Keratinocyte (primary cell): ENCODE measurements around the gene CHAC1. TPM values are rescaled to one million over a fixed set of nuclear protein-coding genes. Genes with fewer than 3 reads are reported as not detected.

Experiments used
- DNase-seq: peaks from one replicate; pipeline ENCODE4 v3.0.0-alpha.2; 2011; ENCODE audit warnings: low read depth, missing footprints, low spot score
- FAIRE-seq: peaks from 2 replicates; lab custom pipeline; 2011; peaks lifted over from hg19 to GRCh38; lab: Jason Lieb, UNC
- H2AFZ ChIP-seq: 2 replicates; pipeline ENCODE4 v1.6.0; 2012; ENCODE audit warnings: low read length, control low read depth, inconsistent platforms; ENCODE audit not compliant: control insufficient read depth
- H3K27ac ChIP-seq: 2 replicates; pipeline ENCODE4 v1.5.1; 2011; ENCODE audit warnings: low read length; ENCODE audit not compliant: control insufficient read depth, insufficient read depth
- H3K27me3 ChIP-seq: 3 replicates; pipeline ENCODE4 v1.6.0; 2011; ENCODE audit warnings: low read length; ENCODE audit not compliant: control insufficient read depth, insufficient read depth; ENCODE audit errors: extremely low read depth
- H3K36me3 ChIP-seq, 2 experiments: 2 replicates in 1 of 2; 3 replicates in 1 of 2; pipeline ENCODE4 v1.5.1; 2011; ENCODE audit warnings: low read length in 2 of 2, mild to moderate bottlenecking in 1 of 2; ENCODE audit not compliant: control insufficient read depth in 2 of 2, insufficient read depth in 2 of 2; ENCODE audit errors: extremely low read depth in 1 of 2
- H3K4me1 ChIP-seq: 3 replicates; pipeline ENCODE4 v1.5.1; 2011; ENCODE audit warnings: low read length; ENCODE audit not compliant: control insufficient read depth, insufficient read depth; ENCODE audit errors: extremely low read depth
- H3K4me2 ChIP-seq: 3 replicates; pipeline ENCODE4 v1.6.0; 2011; ENCODE audit warnings: low read depth, low read length; ENCODE audit not compliant: control insufficient read depth, insufficient read depth; ENCODE audit errors: extremely low read depth
- H3K4me3 ChIP-seq, 3 experiments: fragments of 200-600 bp in 1 of 3; sonication (generic) in 1 of 3; 2 replicates in 2 of 3; 3 replicates in 1 of 3; pipeline ENCODE4 v1.5.1; 2011 to 2016; ENCODE audit warnings: low read length in 3 of 3, mild to moderate bottlenecking in 3 of 3, control low read depth in 2 of 3, inconsistent platforms in 1 of 3, low read depth in 1 of 3, mixed read lengths in 1 of 3, mixed run types in 1 of 3, moderate library complexity in 1 of 3; ENCODE audit not compliant: control insufficient read depth in 2 of 3, insufficient read depth in 2 of 3; ENCODE audit errors: extremely low read depth in 1 of 3
- H3K79me2 ChIP-seq: 2 replicates; pipeline ENCODE4 v1.6.0; 2012; ENCODE audit warnings: low read length; ENCODE audit not compliant: control insufficient read depth, insufficient read depth
- H3K9ac ChIP-seq: 3 replicates; pipeline ENCODE4 v1.6.0; 2011; ENCODE audit warnings: low read length; ENCODE audit not compliant: control insufficient read depth, insufficient read depth; ENCODE audit errors: extremely low read depth
- H3K9me1 ChIP-seq: 3 replicates; pipeline ENCODE4 v1.6.0; 2011; ENCODE audit warnings: low read length; ENCODE audit not compliant: control insufficient read depth, insufficient read depth; ENCODE audit errors: extremely low read depth
- H3K9me3 ChIP-seq: 2 replicates; pipeline ENCODE4 v1.5.1; 2012; ENCODE audit warnings: low read depth, low read length; ENCODE audit not compliant: control insufficient read depth
- H4K20me1 ChIP-seq: 3 replicates; pipeline ENCODE4 v1.6.0; 2011; ENCODE audit warnings: low read length; ENCODE audit not compliant: control insufficient read depth, insufficient read depth; ENCODE audit errors: extremely low read depth
- EZH2 ChIP-seq: IDR thresholded peaks from one replicate; pipeline ENCODE4 v1.6.1; 2012; ENCODE audit warnings: inconsistent platforms, mild to moderate bottlenecking, low read length, moderate library complexity
- dilution Hi-C: fragments of 300-500 bp; cut with MboI; formaldehyde crosslinking; loops from one replicate; pipeline ENCODE4 v1.7.0; 2020; ENCODE audit warnings: low sequenced_read_pairs; ENCODE audit not compliant: extremely low pct_ligation_motif_present
- polyA plus RNA-seq, 5 experiments: library from polyadenylated mRNA; depleted of rRNA in 3 of 5; stranded (reverse) in 3 of 5; stranded (forward) in 1 of 5; unstranded in 1 of 5; fragments of >200 nt; gene quantifications; 1 replicate in 1 of 5; 2 replicates in 3 of 5; 3 replicates in 1 of 5; pipeline versions ENCODE4 v1.2.1 to v1.2.3, GENCODE V29; 2011 to 2012; ENCODE audit warnings: missing spikeins in 2 of 5, low read depth in 1 of 5, low replicate concordance in 1 of 5
- TF ChIP-seq, protein P1 (sequence below), 3 experiments: IDR thresholded peaks in 1 of 3; conservative IDR thresholded peaks in 1 of 3; optimal IDR thresholded peaks in 1 of 3; 2 replicates in 2 of 3; 3 replicates in 1 of 3; pipeline versions ENCODE3 to v1.5.1; 2011; ENCODE audit warnings: low read length in 3 of 3, mild to moderate bottlenecking in 3 of 3, moderate library complexity in 2 of 3, control low read depth in 1 of 3, inconsistent platforms in 1 of 3; ENCODE audit not compliant: insufficient read depth in 2 of 3; ENCODE audit errors: extremely low read depth in 1 of 3

The CHAC1 gene
- polyA plus RNA-seq, 1 donor (not counting 4 experiments of a cell fraction or from before 2014, with no cell fraction given) = 6.4 TPM

DNA sequence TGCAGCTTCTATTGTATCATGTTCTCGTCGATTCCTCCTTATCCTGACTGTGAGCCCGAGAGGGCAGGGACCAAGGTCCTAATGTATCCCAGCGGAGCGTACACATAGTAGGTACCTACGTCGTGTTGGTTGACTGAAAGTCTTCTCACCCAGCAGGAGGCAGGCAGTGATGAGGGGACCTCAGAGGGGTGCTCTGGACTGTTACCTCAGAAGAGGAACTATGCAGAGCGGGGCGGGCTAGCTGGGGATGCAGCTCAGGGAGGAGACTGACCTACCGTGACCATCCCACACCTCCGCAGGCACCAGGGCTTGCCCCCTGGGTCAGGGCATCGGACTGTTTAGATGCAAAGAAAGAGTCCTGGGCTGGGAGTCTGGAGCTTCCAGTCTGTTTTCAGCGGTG, 11.4 kb downstream of the CHAC1 start:
- Histone ChIP-seq H3K9me3 (no peaks in the 10 kb centered on the region), H3K36me3 (no peaks in the 10 kb centered on the region), H3K4me3 (no peak overlapping the region), H4K20me1 (no peaks in the 10 kb centered on the region), H2AFZ (no peak overlapping the region), H3K9ac (no peak overlapping the region), H3K27me3 (no peaks in the 10 kb centered on the region), H3K4me2 (no peak overlapping the region), H3K9me1 (no peaks in the 10 kb centered on the region), H3K4me1 (no peaks in the 10 kb centered on the region), H3K27ac (no peak overlapping the region), H3K79me2 (no peaks in the 10 kb centered on the region)
- dilution Hi-C loops = no loop called here
- no peak for FAIRE-seq
- DNase-seq = no peak
- TF ChIP-seq, protein P1, sequence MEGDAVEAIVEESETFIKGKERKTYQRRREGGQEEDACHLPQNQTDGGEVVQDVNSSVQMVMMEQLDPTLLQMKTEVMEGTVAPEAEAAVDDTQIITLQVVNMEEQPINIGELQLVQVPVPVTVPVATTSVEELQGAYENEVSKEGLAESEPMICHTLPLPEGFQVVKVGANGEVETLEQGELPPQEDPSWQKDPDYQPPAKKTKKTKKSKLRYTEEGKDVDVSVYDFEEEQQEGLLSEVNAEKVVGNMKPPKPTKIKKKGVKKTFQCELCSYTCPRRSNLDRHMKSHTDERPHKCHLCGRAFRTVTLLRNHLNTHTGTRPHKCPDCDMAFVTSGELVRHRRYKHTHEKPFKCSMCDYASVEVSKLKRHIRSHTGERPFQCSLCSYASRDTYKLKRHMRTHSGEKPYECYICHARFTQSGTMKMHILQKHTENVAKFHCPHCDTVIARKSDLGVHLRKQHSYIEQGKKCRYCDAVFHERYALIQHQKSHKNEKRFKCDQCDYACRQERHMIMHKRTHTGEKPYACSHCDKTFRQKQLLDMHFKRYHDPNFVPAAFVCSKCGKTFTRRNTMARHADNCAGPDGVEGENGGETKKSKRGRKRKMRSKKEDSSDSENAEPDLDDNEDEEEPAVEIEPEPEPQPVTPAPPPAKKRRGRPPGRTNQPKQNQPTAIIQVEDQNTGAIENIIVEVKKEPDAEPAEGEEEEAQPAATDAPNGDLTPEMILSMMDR (optimal IDR thresholded peaks at IDR 0.05 in 1 of 3, IDR thresholded peaks at IDR 0.05 in 1 of 3, conservative IDR thresholded peaks at IDR 0.05 in 1 of 3; ENCODE audit: extremely low read depth in 1 of 3, insufficient read depth in 2 of 3, low read length in 3 of 3) = no peak
- no peak for TF ChIP-seq EZH2

DNA sequence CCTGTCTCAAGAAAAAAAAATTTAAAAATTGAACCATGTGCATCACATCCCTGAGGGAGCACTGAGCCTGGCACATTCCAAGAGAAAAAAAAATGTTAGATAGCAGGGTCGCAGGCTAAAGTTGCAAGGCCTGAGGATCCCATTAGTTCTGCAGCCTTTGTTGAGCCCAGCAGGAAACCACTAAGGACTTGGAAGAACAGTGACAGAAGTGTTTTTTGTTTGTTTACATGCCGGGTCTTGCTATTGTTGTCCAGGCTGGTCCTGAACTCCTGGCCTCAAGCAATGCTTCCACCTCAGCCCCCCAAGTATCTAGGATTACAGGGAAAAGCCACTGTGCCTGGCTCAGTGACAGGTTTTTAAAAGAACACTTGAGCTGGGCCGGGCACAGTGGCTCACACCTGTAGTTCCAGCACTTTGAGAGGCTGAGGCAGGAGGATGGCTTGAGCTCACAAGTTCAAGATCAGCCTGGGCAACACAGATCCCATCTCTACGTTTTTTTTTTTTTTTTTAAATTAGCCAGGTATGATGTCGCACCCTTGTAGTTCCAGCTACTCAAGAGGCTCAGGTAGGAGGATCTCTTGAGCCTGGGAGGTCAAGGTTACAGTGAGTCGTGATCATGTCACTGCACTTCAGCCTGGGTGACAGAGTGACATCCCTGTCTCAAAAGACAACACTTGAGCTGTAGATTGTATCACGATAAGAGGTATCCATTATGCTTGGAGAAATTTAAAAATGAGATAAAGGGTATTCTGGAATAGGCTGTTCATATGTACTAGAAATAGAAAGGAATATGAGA, 15.2 kb downstream of the CHAC1 start:
- Histone ChIP-seq H3K9me1 (no peaks in the 10 kb centered on the region), H3K4me1 (peaks cover 5% of the 10 kb centered on the region), H4K20me1 (no peaks in the 10 kb centered on the region), H2AFZ (no peak overlapping the region), H3K4me2 (no peak overlapping the region), H3K27ac (no peak overlapping the region), H3K27me3 (no peaks in the 10 kb centered on the region), H3K9me3 (no peaks in the 10 kb centered on the region), H3K36me3 (no peaks in the 10 kb centered on the region), H3K9ac (no peak overlapping the region), H3K4me3 (no peak overlapping the region), H3K79me2 (no peaks in the 10 kb centered on the region)
- TF ChIP-seq EZH2 = no peak
- TF ChIP-seq, protein P1 (optimal IDR thresholded peaks at IDR 0.05 in 1 of 3, IDR thresholded peaks at IDR 0.05 in 1 of 3, conservative IDR thresholded peaks at IDR 0.05 in 1 of 3; ENCODE audit: extremely low read depth in 1 of 3, insufficient read depth in 2 of 3, low read length in 3 of 3) = no peak
- dilution Hi-C loops = no loop called here
- DNase-seq (no peak), FAIRE-seq (no peak)
